CD4-positive, alpha-beta T cell (primary cell): ENCODE data around the gene FRYL. TPM values are rescaled to one million over a fixed set of nuclear protein-coding genes. Genes with fewer than 3 reads are reported as not detected.

Experiments
- ATAC-seq: fragments of 200-7000 bp; cut with Tn5 transposase; one replicate; pipeline ENCODE4 v1.10.0; 2022; ENCODE audit warnings: mild to moderate bottlenecking; ENCODE audit not compliant: poor library complexity
- CTCF ChIA-PET: fragments of 350-600 bp; sonication (Branson Sonifier 250); formaldehyde crosslinking; loops from one replicate; lab custom pipeline; 2021; ENCODE audit warnings: antibody characterized with exemption, inconsistent platforms; lab: Charles Lee
- POLR2A ChIA-PET: fragments of 350-600 bp; sonication (Branson Sonifier 250); formaldehyde crosslinking; loops from one replicate; lab custom pipeline; 2021; ENCODE audit warnings: antibody characterized with exemption, inconsistent platforms; lab: Charles Lee
- DNase-seq, 14 experiments: peaks; one replicate each; pipeline ENCODE4 v3.0.0-alpha.2; 2013 to 2020; ENCODE audit warnings: mixed read lengths in 2 of 14
- H3K27ac ChIP-seq, 2 donors: one replicate each; pipeline versions ENCODE4 v1.5.1 to v1.7.0; 2013; ENCODE audit warnings: low read length in 2 of 2, low read depth in 1 of 2, mild to moderate bottlenecking in 1 of 2
- H3K27me3 ChIP-seq, 2 experiments: 1 replicate in 1 of 2; 2 replicates in 1 of 2; pipeline versions ENCODE4 v1.6.1 to v1.7.0; 2013; ENCODE audit warnings: low read length in 2 of 2, control low read depth in 1 of 2, mild to moderate bottlenecking in 1 of 2, moderate library complexity in 1 of 2; ENCODE audit not compliant: insufficient read depth in 2 of 2, control insufficient read depth in 1 of 2
- H3K36me3 ChIP-seq: one replicate; pipeline ENCODE4 v1.6.1; 2013; ENCODE audit warnings: low read length, control low read depth; ENCODE audit not compliant: insufficient read depth
- H3K4me1 ChIP-seq: one replicate; pipeline ENCODE4 v1.6.1; 2013; ENCODE audit warnings: low read length, control low read depth; ENCODE audit not compliant: insufficient read depth
- H3K4me3 ChIP-seq: one replicate; pipeline ENCODE4 v1.5.1; 2013; ENCODE audit warnings: mild to moderate bottlenecking, low read length, moderate library complexity
- H3K9me3 ChIP-seq, 2 experiments: 1 replicate in 1 of 2; 2 replicates in 1 of 2; pipeline versions ENCODE4 v1.6.1 to v1.7.0; 2013; ENCODE audit warnings: low read length in 2 of 2, mild to moderate bottlenecking in 2 of 2, control low read depth in 1 of 2, moderate library complexity in 1 of 2; ENCODE audit not compliant: control insufficient read depth in 1 of 2, insufficient read depth in 1 of 2
- H3K27ac Mint-ChIP-seq: one replicate; pipeline ENCODE4 v1.8.0; 2020; ENCODE audit warnings: mixed read lengths
- H3K27me3 Mint-ChIP-seq: one replicate; pipeline ENCODE4 v1.8.0; 2021; ENCODE audit warnings: mixed read lengths
- H3K36me3 Mint-ChIP-seq: one replicate; pipeline ENCODE4 v1.8.0; 2021; ENCODE audit warnings: low read depth, mixed read lengths
- H3K4me1 Mint-ChIP-seq: one replicate; pipeline ENCODE4 v1.8.0; 2021; ENCODE audit warnings: low read depth, mixed read lengths
- H3K4me3 Mint-ChIP-seq: one replicate; pipeline ENCODE4 v1.8.0; 2020; ENCODE audit warnings: mild to moderate bottlenecking, mixed read lengths
- H3K9me3 Mint-ChIP-seq: one replicate; pipeline ENCODE4 v1.8.0; 2020; ENCODE audit warnings: mixed read lengths
- CTCF ChIP-seq: fragments of 200-600 bp; IDR thresholded peaks from one replicate; pipeline ENCODE4 v1.8.0; 2022; ENCODE audit warnings: antibody characterized with exemption, mild to moderate bottlenecking
- intact Hi-C, 2 experiments: fragments of 100-400 bp; cut with DNase I in 1 of 2; cut with micrococcal nuclease in 1 of 2; formaldehyde crosslinking; loops; one replicate each; pipeline versions ENCODE4 v1.15.1 to v1.9.0; 2023 to 2025; cut with DNase I, micrococcal nuclease
- total RNA-seq, 174 experiments: library from RNA in 2 of 174; stranded (reverse) in 2 of 174; gene quantifications; one replicate each; pipeline ENCODE4 v1.2.3 and lab custom pipeline; 2021 to 2026

The FRYL gene
- total RNA-seq, 2 experiments from 2014 or later: 86.1 to 87.7 TPM

- ChIA-PET POLR2A (no interaction called here), CTCF (no interaction called here)
- Histone ChIP-seq H3K27ac (no peak overlapping the region), H3K4me3 (no peak overlapping the region), H3K36me3 (peaks cover 78% of the 10 kb centered on the region), H3K27me3 (no peaks in the 10 kb centered on the region), H3K4me1 (no peaks in the 10 kb centered on the region), H3K9me3 (no peaks in the 10 kb centered on the region)
- Mint-ChIP-seq H3K36me3 (peaks cover 86% of the 10 kb centered on the region), H3K4me1 (no peaks in the 10 kb centered on the region), H3K27ac (no peak overlapping the region), H3K4me3 (no peak overlapping the region), H3K9me3 (no peaks in the 10 kb centered on the region), H3K27me3 (no peaks in the 10 kb centered on the region)
- DNase-seq (no peak), ATAC-seq (no peak)
- no peak for TF ChIP-seq CTCF
- intact Hi-C loops: no loop called here
Measured at GRCh38 chr4:48564151-48564550, 215.9 kb downstream of the FRYL start.

- H3K36me3 Mint-ChIP-seq: peaks cover 94% of the 10 kb centered on the region
- H3K27me3 Mint-ChIP-seq: no peaks in the 10 kb centered on the region
- intact Hi-C loops: no loop called here
- ATAC-seq (no peak), DNase-seq (no peak)
- no peak overlapping the region for H3K4me3 Mint-ChIP-seq
- H3K4me1 ChIP-seq: no peaks in the 10 kb centered on the region
- ChIA-PET POLR2A (no interaction called here), CTCF (no interaction called here)
- TF ChIP-seq CTCF: no peak
- H3K27me3 ChIP-seq: no peaks in the 10 kb centered on the region
- no peaks in the 10 kb centered on the region for H3K4me1 Mint-ChIP-seq
- H3K27ac ChIP-seq: no peak overlapping the region
- peaks cover 84% of the 10 kb centered on the region for H3K36me3 ChIP-seq
- H3K9me3 Mint-ChIP-seq: no peaks in the 10 kb centered on the region
- H3K27ac Mint-ChIP-seq: no peak overlapping the region
- no peaks in the 10 kb centered on the region for H3K9me3 ChIP-seq
- no peak overlapping the region for H3K4me3 ChIP-seq
Measured at GRCh38 chr4:48558819-48559218, 221.3 kb downstream of the FRYL start.

- Histone ChIP-seq H3K4me1 (no peaks in the 10 kb centered on the region), H3K4me3 (no peak overlapping the region), H3K36me3 (peaks cover 82% of the 10 kb centered on the region), H3K27me3 (no peaks in the 10 kb centered on the region), H3K9me3 (no peaks in the 10 kb centered on the region), H3K27ac (no peak overlapping the region)
- Mint-ChIP-seq H3K27ac (no peak overlapping the region), H3K27me3 (no peaks in the 10 kb centered on the region), H3K4me3 (no peak overlapping the region), H3K4me1 (no peaks in the 10 kb centered on the region), H3K36me3 (peaks cover 94% of the 10 kb centered on the region), H3K9me3 (no peaks in the 10 kb centered on the region)
- DNase-seq (no peak), ATAC-seq (no peak)
- ChIA-PET CTCF (no interaction called here), POLR2A (no interaction called here)
- intact Hi-C loops: no loop called here
- no peak for TF ChIP-seq CTCF
Measured at GRCh38 chr4:48558026-48558425, 222.1 kb downstream of the FRYL start.
